HG02973 (cell line): ENCODE data around the gene C1orf167.
"Not testable (repeated sequence)": the region's sequence is repeated elsewhere in the genome, so short reads cannot be mapped to it uniquely, and the experiment has no call there.

Experiments
- ATAC-seq: cut with Tn5 transposase; IDR thresholded peaks from one replicate; pipeline ENCODE4 v1.9.1; 2021; ENCODE audit warnings: moderate library complexity; ENCODE audit not compliant: unreplicated experiment

C1orf167 gene

DNA sequence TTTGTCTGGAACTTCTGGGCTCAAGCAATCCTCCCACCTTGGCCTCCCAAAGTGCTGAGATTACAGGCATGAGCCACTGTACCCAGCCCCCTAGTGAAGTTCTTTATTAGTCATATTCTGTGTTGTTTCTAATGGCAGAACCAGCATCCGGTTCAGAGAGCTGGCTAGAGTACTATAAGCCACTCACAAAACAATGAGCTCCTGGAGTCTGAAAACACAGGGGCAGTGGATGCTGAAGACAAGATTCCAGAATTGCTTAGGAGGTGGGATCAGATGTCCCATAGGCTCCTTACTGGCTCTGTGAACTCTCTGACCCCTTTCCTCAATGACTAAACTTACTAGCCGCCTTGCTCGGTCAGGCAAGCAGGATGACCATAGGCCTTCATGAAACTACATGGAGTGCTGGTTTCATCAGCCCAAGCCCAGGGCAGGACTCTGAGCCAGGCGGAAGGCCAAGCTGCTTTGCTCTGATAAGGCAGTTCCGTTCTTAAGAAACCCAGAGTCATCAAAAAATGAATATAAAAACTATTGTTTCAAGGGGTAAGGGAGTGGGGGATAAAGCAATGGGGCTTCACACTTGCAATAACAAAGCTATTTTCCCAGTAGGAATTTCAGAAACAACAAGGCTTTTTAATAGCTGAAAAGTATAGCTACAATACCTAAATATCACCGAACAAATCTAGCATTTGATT is 35.7 kb downstream of the C1orf167 start:
- ATAC-seq, result no peak

DNA sequence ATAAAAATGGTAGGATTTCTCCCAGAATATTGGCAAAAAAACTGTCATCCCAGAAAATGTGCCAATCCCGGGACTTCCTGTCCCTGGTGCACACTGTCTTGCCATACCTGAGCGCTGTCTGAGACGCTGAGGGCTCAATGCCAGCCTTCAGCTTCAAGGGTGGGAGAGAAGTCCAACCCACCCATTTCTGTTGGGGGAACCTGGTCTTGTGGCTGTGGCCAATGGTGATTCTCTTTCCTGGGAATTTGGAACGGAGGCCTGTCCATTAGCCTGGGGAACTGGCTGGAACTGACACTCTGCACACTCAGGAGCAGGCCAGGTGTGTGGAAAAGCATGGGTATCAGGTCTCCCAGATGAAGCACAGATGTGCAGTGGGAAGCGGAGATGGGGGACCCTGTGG is 37.1 kb downstream of the C1orf167 start:
- no peak for ATAC-seq

DNA sequence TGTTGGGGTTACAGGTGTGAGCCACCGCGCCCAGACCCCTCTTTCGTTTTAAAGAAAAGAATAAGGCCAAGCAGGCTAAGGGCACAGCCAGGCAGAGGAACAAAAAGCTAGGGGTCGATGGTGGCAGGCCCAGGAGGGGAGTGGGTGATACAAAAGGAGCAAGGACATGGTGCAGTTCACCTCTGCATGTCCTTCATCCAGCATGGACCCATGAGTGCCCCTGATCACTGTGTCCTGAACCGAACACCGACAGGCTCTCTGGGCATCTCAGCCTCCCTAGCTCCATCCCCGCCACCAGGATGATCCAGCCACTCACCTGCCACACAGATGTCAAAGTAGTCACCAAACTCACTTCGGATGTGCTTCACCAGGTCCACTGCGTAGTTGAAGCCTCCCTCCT is 37.9 kb downstream of the C1orf167 start:
- ATAC-seq, result no peak

DNA sequence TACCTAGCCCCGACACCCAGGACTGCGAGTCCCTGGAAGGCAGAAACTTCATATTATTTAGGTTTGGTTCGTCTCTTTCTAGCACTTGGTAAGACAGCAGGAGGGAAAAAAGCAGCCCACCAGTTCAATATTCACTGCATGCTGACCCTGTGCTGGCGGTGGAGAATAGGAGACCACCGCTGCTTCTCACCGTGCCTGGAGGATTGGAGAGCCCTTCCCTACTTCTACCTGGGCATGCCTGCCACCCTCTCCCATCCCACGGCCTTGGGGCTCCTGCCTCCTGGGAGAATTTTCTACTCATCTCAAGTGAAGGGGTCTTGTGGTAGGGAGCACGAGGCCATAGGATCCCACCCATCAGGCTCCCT is 38.4 kb downstream of the C1orf167 start:
- ATAC-seq, result no peak

DNA sequence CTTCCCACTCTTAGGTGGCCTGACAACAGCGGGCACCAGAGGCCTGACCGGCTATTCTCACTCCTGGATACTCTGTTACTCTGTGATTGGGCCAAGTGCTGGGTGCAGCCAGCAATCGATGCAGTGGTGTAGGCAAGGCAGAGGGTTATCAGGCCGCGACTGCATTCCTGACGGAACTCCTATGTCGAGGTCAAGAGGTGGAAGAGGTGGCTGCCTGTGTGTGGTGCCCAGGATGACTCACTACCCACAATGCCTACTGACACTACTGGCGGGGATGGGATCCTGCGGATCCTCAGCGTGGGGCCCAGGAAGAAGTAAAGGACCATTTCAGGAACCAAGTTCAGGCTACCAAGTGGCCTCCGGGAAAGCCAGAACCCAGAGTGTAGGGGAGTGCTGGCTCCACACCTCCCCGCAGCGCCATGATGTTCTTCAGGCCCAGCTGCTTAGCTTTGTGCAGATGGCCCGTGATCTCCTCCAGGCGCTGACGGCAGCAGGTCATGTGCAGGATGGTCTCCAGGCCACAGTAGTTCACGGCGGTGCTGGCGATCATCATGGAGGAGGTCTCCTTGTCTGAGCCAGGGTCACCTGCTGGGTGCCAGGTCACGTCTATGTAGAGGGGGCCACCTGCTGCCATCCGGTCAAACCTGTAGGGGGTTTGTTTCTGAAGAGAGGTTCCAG is 38.9 kb downstream of the C1orf167 start:
- ATAC-seq, result no peak

DNA sequence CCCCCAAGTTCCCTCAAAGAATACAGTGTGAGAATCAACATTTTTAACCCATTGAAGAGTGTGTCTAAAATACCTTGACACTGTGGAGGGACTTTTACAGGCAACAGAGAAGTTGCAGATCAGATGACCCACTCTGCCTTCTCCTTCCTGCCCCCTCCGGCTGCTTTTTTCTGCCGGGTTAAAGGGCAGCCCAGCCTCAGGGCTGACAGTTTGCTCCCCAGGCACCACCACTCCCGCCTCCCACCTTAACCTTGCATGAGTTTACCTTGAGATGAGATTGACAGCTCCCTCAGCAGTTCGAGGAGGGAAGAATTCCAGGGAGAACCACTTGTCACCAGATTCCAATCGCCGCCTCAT is 40.6 kb downstream of the C1orf167 start:
- no peak for ATAC-seq

DNA sequence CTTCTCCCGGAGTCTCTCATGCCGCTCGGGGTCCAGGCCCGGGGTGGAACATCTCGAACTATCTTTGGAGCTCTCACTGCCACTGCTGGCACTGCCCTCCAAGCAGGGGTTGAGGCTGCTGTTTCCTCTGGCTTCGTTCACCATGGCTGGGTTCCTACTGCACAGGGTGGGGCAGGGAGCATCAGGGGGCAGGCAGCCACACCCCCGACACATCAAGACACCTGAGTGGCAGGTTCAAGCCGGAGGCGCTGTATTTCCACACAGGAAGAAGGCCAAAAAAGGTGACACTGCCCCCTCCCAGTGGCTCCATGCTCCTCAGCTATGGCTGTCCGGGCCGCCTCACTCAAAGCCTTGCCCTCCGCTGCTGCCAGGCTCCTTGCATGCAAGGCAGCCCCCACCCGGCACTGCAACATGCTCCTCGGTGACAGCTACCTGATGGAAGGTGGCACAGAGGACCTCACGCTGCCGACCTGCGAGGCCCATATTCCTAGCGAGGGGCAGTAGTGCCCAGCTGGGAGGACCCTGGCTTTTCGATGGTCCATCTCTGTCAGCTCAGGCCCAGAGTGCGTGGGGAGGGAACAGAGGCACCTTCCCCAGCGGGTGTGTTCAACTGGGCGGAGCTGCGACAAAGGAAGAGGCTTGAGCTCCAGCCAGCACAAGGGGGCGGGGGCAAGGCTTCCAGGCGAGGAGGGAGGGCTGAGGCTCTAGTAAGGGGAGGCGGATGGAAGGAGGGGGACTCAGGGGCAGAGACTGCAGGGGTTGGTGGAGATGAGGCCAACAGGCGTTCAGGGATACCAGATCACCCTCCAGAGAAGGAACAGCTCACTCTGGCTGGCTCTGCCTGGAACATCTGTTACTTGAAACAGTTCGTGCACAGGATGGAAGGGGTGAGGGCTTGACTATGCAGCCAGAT is 41.2 kb downstream of the C1orf167 start:
- no peak for ATAC-seq

DNA sequence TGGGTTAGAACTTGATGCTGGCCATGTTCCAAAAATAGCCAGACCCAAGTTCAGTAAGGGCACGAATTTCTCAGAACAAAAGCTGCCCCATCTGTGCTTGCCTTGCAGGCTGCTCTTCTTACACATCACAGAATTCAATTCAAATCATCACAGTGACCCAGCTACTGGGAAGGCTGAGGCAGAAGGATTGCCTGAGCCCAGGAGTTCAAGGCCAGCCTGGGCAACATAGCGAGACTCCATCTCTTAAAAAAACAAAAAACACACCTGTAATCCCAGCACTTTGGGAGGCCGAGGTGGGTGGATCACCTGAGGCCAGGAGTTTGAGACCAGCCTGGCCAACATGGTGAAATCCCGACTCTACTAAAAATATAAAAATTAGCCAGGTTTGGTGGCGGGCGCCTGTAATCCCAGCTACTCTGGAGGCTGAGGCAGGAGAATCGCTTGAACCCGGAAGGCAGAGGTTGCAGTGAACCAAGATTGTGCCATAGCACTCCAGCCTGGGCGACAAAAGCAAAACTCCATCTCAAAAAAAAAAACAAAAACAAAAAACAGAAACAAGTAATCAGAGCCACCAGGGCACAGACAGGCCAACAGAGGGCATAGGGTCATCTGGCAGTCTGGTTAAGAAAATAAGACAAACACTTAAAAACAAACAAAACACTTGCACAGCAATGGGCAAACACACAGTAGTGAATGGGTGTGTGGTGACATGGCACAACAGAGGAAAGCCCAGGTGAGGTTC is 42.1 kb downstream of the C1orf167 start:
- ATAC-seq, result not testable (repeated sequence)

DNA sequence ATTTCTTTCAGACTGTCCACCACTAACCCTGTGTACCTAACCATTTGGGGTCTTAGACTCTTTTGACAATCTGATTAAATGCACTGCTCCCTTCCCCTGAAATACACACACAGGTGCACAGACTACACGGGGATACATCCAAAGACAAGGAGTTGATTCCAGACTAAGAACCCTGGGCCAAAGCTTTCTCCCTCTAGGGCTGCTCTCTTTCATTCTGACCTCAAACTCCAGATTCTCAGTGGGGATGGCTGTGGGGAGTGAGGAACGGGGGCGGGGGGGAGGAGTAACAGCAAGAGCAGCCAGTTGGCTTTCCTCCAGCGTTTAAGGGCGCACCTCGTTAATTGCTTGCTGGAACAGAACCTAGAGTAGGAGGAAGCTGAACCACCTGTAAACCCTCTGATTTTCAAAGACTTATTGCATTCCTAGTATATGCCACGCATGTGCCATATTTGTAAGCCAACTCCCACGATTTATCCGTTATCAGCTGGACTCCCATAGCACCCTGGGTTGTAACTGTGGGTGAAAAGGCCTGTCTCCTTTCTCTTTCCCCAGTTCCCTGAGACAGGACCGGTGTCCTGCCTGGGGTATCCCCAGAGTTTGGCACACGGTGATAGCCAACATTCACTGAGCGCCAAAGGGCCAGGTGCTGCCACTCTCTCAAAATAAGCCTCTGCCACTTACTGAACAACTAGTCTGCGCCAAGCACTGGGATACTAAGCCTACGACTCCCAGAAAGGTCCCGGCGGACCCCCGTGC is 42.9 kb downstream of the C1orf167 start:
- no peak for ATAC-seq

DNA sequence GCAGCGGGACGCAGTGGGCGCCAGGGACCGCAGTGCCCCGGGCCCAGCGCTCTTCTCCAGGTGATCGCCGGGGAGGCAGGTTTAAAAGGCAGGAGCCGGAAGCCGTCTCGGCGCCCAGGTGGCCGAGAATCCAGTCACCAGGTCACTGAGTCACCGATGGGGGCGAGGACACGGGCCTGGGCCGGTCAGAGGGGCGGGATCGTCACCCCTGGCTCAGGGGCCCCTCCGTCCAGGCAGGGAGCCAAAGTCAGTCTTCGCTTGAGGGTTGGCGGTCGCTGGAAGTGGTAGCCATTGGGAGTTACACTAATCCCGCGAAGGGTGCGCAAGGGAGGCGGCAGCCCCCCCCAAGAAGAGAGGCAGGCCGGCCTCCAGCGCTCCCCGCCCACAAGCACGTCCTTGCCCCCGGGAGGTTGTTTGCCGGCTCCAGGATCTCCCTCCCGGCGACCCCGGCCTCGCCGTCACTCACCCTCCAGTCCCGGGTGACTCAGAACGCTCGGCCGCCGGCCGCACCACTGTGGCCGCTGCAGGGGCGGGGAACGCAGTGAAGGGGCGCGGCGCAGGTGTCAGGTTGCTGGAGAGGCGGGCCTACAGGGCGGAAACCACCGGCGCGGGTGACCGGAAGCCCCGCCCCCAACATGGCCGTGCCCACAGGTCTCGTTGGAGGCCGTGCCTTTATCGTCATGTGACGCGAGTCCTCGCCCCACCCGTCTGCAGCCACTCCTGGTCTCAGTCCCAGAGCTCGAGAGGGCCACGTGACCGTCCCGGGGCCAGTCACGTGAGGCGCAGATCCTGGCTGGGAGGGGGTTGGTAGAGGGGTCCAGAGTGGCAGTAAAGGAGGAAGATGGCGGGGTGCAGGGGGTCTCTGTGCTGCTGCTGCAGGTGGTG is 43.7 kb downstream of the C1orf167 start, which contains the start of the genes CLCN6 and MTHFR:
CLCN6 (plus strand) TSS at position 770 of the 885 bp plus-strand sequence; CDS start at position 842, 72 bp downstream.
MTHFR (minus strand) TSS at position 543 of the 885 bp plus-strand sequence. CDS start 2,848 bp downstream, outside the sequence.
- ATAC-seq, result peak; percentile 72

DNA sequence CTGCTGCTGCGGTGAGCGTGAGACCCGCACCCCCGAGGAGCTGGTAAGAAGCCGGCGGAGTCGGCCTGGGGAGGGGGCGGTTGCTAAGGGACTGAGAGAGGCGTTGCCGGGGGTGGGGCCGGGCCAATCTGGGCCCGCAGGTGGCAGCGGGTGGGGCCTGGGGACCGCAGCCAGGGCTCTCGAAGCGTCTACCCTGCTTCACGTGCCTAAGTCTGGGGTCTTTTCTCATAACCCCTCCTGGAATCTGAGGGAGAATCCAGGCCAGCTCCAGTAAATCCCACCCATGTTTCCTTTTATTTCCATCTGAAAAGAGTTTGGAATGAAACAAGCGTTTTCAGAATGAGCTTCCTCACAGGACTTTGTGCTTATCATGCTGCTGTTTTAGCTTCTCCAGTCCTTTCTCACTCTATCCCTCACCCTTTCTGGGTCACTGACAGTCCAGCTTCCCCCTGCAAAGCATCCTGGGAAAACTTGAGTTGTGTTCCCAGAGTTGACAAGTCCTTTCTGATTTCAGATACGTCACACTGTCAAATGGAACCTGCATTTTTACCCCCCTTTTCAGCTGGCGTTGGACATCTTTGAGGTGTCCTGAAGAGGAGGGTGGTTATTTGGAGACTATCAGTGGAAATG is 44.4 kb downstream of the C1orf167 start:
- ATAC-seq, result peak; percentile 33

DNA sequence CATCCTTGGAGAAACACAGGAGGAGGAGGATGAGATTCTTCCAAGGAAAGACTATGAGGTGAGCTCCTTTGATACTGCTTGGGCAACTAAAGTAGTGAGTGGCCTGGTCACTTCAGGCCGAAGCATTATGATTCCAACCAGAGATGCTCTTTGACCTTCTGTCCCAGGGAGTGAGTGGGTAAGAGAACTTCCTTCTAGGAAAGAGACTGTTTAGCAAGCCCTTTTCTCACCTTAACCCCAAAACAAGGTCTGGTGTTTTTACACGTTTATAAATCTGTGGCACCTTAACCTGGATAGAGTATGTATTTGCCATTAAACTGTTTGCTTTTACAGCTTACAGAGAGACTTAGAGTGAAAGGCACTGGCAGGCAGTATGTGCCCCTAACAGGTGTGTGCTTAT is 45.1 kb downstream of the C1orf167 start:
- ATAC-seq, result no peak

DNA sequence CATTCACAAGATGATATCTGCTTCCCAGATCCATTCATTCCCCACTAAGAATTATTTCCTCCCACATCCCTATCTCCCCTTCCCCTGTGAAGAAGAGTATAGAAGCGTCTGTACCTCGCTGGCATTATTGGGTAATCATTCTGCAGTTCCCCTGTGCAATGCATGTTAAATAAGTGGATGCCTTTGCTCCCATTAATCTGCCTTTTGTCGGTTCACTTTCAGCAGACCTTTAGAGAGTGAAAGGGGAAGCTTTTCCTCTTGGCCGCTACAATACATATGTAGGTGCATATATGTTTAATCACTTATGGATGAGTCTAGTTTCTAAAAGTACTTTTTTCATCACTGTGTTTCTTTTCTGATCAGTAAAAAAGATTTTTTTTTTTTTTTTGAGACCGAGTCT is 51.0 kb downstream of the C1orf167 start:
- no peak for ATAC-seq

DNA sequence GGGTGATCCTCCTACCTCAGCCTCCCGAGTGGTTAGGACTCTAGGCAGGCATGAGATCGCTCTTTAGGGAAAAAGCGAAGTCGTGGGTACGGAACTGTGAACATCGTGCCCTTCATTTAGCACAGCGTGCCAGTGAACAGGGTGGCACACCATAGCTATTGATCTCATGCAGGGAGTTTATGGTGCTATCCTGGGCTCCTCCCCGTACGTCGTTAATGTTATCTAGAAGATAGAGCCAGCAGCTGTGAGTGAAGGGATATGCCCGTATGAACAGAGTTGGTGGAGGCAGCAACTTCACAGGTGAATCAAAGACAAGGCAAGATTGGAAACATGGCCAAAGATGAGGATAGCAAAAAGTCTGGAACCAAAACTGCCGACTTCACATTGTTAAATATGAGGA is 55.2 kb downstream of the C1orf167 start:
- no peak for ATAC-seq

DNA sequence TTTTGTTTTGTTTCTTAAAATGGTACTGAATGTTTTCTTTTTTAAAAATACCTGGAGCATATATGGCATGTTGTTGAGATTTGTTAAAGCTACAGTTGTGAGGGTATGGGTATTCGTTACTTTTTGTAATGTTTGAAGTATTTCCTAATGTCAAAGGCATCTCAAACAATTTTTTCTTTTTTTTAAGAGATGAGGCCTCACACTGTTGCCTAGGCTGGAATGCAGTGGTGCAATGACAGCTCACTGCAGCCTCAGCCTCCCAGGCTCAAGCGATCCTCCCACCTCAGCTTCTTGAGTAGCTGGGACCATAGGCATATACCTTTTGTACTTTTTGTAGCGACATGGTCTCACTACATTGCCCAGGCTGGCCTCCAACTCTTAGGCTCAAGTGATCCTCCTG is 60.1 kb downstream of the C1orf167 start:
- ATAC-seq, result no peak

DNA sequence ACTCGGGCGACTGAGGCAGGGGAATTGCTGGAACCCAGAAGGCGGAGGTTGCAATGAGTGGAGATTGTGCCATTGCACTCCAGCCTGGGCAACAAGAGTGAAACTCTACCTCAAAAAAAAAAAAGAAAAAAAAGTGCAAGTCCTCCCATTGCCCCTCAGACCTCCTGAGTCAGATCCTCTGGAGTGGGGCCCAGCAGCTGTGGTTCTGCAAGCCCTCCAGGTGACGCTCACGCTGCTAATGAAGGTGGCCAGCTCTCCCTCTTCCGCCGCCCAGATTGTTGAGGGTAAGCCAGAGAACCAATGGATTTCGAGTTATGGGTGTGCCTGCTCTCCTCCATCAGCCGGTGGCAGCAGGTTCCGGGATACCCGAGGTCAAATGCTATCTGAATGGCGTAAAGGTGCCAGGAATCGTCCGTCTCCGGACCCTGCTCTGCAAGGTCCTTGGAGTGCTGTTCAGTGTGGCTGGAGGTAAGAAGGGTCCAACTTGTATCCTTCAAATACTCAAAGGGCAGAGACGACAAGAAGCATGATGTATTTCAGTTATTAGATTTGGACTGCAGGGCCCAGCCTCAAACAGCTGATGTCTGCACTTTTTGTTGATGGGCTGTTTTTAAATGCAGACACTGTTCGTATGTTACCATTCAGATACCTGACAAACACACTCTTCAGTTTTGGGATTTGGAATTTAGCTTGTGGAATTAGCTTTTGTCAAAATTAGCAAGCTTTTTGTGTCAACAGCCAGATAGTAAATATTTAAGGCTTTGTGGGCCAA is 61.6 kb downstream of the C1orf167 start:
- ATAC-seq, result no peak

DNA sequence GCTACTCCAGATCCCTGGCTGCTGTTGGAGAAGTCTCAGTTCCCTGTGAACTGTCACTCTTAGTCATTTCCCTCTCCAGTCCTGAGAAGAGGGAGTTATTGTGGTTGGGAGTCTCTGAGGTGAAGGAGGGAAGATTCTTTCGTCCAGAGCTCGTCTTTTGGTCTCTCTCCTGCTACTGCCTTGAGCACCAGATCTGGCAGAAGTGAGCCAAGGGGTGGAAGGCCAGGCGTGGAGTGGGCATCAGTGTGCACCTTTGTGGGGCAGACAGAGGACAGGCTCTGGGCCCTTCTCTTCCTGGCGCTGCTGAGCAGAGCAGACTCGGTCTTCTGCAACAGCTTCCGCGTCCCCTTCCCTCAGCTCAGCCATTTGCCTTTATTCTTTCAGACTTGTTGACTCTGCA is 63.1 kb downstream of the C1orf167 start:
- ATAC-seq, result no peak

DNA sequence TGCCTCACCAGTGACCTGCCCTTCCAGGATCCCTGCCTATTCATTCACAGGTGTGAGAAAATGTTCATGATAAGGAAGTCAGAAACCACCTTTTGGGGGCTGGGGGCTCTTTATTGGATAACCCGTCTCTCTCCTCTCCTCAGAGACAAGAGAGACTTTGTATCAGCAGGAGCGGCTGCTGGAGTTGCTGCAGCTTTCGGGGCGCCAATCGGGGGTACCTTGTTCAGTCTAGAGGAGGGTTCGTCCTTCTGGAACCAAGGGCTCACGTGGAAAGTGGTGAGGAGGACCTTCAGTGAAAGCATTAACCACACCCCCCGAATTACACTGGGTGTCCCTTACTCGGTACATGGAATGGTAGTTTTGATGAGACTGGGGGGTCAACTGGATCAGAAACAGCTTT is 65.0 kb downstream of the C1orf167 start:
- no peak for ATAC-seq
